Neural progenitor cell (in vitro differentiated cells): ENCODE results near the gene RAB3GAP2. TPM values are rescaled to one million over a fixed set of nuclear protein-coding genes. Genes with fewer than 3 reads are reported as not detected.
A peak's percentile ranks its signal among the peaks of the same experiment; 100 is the strongest.
"Not testable (repeated sequence)": the region's sequence is repeated elsewhere in the genome, so short reads cannot be mapped to it uniquely, and the experiment has no call there.

Experiments used
- DNase-seq: peaks from one replicate; pipeline ENCODE4 v3.0.0-alpha.2; 2016; ENCODE audit warnings: low spot score
- H2AFZ ChIP-seq: fragments of 200-600 bp; sonication (generic); replicated peaks from 2 replicates; pipeline ENCODE4 v1.6.1; 2016; ENCODE audit warnings: antibody characterized with exemption
- H3F3A ChIP-seq: fragments of 200-600 bp; sonication (generic); 2 replicates; pipeline ENCODE4 v1.6.1; 2016; ENCODE audit warnings: antibody characterized with exemption, low read depth
- H3K27ac ChIP-seq: fragments of 200-600 bp; sonication (generic); 2 replicates; pipeline ENCODE4 v1.5.1; 2016; ENCODE audit warnings: mild to moderate bottlenecking
- H3K27me3 ChIP-seq: fragments of 200-600 bp; sonication (generic); 2 replicates; pipeline ENCODE4 v1.6.1; 2016; ENCODE audit warnings: mild to moderate bottlenecking, moderate library complexity
- H3K36me3 ChIP-seq: fragments of 200-600 bp; sonication (generic); 2 replicates; pipeline ENCODE4 v1.5.1; 2016
- H3K4me1 ChIP-seq: fragments of 200-600 bp; sonication (generic); 2 replicates; pipeline ENCODE4 v1.6.1; 2016; ENCODE audit warnings: mixed run types
- H3K4me2 ChIP-seq: fragments of 200-600 bp; sonication (generic); 2 replicates; pipeline ENCODE4 v1.6.1; 2016
- H3K4me3 ChIP-seq: fragments of 200-600 bp; sonication (generic); 2 replicates; pipeline ENCODE4 v1.5.1; 2016
- H3K79me2 ChIP-seq: fragments of 200-600 bp; sonication (generic); 2 replicates; pipeline ENCODE4 v1.6.1; 2016; ENCODE audit warnings: low read depth
- H3K9ac ChIP-seq: fragments of 200-600 bp; sonication (generic); 2 replicates; pipeline ENCODE4 v1.6.1; 2016
- H3K9me3 ChIP-seq: fragments of 200-600 bp; sonication (generic); 2 replicates; pipeline ENCODE4 v1.5.1; 2016; ENCODE audit warnings: low read depth
- H4K20me1 ChIP-seq: fragments of 200-600 bp; sonication (generic); 2 replicates; pipeline ENCODE4 v1.6.1; 2016; ENCODE audit warnings: low read depth
- H3K27ac Mint-ChIP-seq: 3 replicates; pipeline ENCODE4 v1.8.0; 2021; ENCODE audit warnings: mixed read lengths
- H3K27me3 Mint-ChIP-seq: 2 replicates; pipeline ENCODE4 v1.8.0; 2022; ENCODE audit warnings: low read depth, mild to moderate bottlenecking, inconsistent platforms, moderate library complexity, mixed read lengths; ENCODE audit not compliant: insufficient read depth
- H3K36me3 Mint-ChIP-seq: 3 replicates; pipeline ENCODE4 v1.8.0; 2021; ENCODE audit warnings: mixed read lengths
- H3K4me1 Mint-ChIP-seq: 3 replicates; pipeline ENCODE4 v1.8.0; 2021; ENCODE audit warnings: mixed read lengths
- H3K4me3 Mint-ChIP-seq: 3 replicates; pipeline ENCODE4 v1.8.0; 2021; ENCODE audit warnings: mild to moderate bottlenecking, moderate library complexity, mixed read lengths
- H3K9me3 Mint-ChIP-seq: 3 replicates; pipeline ENCODE4 v1.8.0; 2020; ENCODE audit warnings: mixed read lengths
- EZH2 ChIP-seq: fragments of 200-600 bp; sonication (generic); IDR thresholded peaks from 2 replicates; pipeline ENCODE4 v1.6.1; 2017; ENCODE audit warnings: antibody characterized with exemption, mild to moderate bottlenecking, moderate library complexity
- EZH2phosphoT487 ChIP-seq: fragments of 200-600 bp; sonication (generic); IDR thresholded peaks from 2 replicates; pipeline ENCODE4 v1.6.1; 2017; ENCODE audit warnings: antibody characterized with exemption
- total RNA-seq: library from RNA; depleted of rRNA; stranded (reverse); fragments of >200 nt; gene quantifications from 2 replicates; pipeline ENCODE4 v1.2.3, GENCODE V29; 2015; ENCODE audit warnings: low replicate concordance
- TF ChIP-seq, protein P1 (sequence below): fragments of 200-600 bp; sonication (generic); IDR thresholded peaks from 2 replicates; pipeline ENCODE4 v1.5.1; 2017; ENCODE audit warnings: antibody characterized with exemption, mild to moderate bottlenecking

RAB3GAP2 gene
- total RNA-seq, 1 donor from 2014 or later: 36.4 TPM

DNA sequence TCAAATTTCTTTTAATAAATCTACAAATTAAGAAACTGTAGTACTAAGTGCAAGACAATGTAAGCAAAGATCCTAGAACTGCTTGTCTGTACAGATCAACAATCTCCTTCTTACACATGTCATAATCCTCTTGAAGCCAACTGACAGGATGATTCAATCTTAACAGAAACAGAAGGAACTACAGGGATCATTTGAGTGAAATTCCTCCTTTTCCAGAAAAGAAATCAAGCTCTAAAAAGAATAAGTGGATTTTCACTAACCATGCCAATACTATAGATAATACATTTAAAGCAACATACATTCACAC lies 53.2 kb downstream of the RAB3GAP2 start:
- Mint-ChIP-seq H3K36me3 (peaks cover 3% of the 10 kb centered on the region), H3K27me3 (no peaks in the 10 kb centered on the region), H3K4me1 (peaks cover 9% of the 10 kb centered on the region), H3K9me3 (no peaks in the 10 kb centered on the region), H3K27ac (peak overlapping the region; percentile 50), H3K4me3 (no peak overlapping the region)
- Histone ChIP-seq H3F3A (no peaks in the 10 kb centered on the region), H3K9me3 (no peaks in the 10 kb centered on the region), H3K36me3 (no peaks in the 10 kb centered on the region), H3K27me3 (no peaks in the 10 kb centered on the region), H3K4me1 (peaks cover 7% of the 10 kb centered on the region), H3K4me2 (no peak overlapping the region), H2AFZ (no peak overlapping the region), H4K20me1 (no peaks in the 10 kb centered on the region), H3K4me3 (no peak overlapping the region), H3K27ac (peak overlapping the region; percentile 39), H3K79me2 (peaks cover 74% of the 10 kb centered on the region), H3K9ac (no peak overlapping the region)
- DNase-seq: no peak
- no peak for TF ChIP-seq EZH2phosphoT487

DNA sequence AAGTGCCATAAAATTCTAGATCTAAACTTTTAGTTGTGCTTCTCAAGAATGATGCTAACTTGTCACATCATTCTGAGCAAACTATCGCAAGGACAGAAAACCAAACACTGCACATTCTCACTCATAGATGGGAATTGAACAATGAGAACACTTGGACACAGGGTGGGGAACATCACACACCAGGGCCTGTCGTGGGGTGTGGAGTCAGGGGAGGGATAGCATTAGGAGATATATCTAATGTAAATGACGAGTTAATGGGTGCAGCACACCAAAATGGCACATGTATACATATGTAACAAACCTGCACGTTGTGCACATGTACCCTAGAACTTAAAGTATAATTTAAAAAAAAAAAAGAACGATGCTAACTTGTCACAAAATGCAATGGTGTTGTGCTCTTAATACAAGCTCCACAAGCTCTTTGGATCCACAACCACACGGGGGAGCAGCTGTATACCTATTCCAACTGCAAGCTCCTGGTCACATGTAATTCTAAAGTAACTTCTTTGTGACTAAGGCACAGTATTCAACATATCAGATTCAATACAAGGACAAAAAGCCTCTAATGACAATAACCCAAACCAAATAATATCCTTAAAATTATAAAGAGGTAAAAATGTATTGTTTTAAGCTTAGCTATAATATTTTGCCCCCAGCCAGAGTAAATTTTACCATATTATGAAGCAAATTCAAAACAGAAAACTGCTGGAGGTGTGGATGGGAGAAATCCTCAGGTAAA lies 53.7 kb downstream of the RAB3GAP2 start:
- H3K9me3 Mint-ChIP-seq, H3K9ac ChIP-seq, H2AFZ ChIP-seq, H3K27ac Mint-ChIP-seq, H3K4me1 Mint-ChIP-seq, H3K9me3 ChIP-seq, H3K27ac ChIP-seq, H4K20me1 ChIP-seq, H3K27me3 Mint-ChIP-seq, H3K36me3 ChIP-seq, H3K4me3 Mint-ChIP-seq, H3K4me3 ChIP-seq, H3K4me2 ChIP-seq, H3K27me3 ChIP-seq, H3F3A ChIP-seq, H3K36me3 Mint-ChIP-seq, H3K4me1 ChIP-seq: not testable (repeated sequence)
- peaks cover 69% of the 10 kb centered on the region for H3K79me2 ChIP-seq
- DNase-seq: peak; percentile 71
- TF ChIP-seq, protein P1, sequence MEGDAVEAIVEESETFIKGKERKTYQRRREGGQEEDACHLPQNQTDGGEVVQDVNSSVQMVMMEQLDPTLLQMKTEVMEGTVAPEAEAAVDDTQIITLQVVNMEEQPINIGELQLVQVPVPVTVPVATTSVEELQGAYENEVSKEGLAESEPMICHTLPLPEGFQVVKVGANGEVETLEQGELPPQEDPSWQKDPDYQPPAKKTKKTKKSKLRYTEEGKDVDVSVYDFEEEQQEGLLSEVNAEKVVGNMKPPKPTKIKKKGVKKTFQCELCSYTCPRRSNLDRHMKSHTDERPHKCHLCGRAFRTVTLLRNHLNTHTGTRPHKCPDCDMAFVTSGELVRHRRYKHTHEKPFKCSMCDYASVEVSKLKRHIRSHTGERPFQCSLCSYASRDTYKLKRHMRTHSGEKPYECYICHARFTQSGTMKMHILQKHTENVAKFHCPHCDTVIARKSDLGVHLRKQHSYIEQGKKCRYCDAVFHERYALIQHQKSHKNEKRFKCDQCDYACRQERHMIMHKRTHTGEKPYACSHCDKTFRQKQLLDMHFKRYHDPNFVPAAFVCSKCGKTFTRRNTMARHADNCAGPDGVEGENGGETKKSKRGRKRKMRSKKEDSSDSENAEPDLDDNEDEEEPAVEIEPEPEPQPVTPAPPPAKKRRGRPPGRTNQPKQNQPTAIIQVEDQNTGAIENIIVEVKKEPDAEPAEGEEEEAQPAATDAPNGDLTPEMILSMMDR: peak; percentile 73

DNA sequence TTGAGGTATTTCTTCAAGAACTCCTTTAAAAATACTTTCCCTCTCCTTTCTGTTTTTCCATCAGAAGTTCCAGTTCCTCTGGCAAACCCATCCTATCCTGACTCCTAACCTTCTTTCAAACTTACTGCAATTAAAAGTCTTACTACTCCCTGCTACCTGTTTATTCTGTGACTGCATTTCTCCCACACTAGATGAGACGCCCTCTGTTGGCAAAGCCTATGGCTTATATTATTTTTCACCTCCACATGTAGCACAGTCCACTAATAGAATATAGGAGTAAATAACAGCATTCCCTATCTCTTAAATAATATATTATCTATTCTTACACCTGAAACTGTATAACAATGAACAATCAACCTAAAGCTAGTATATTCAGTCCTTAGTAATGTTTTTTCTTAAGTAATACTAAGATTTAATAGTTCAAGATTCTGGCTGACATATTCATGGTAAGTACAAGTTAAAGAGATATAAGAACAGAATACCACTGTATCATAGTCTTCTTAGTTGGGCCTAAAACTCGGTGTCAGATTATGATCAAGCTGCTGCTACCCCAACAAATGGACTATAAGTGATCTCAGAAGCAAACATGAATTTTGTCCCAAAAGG lies 54.8 kb downstream of the RAB3GAP2 start:
- no peaks in the 10 kb centered on the region for H3K27me3 Mint-ChIP-seq
- no peak overlapping the region for H3K4me3 Mint-ChIP-seq
- no peaks in the 10 kb centered on the region for H3K9me3 ChIP-seq
- no peaks in the 10 kb centered on the region for H4K20me1 ChIP-seq
- no peaks in the 10 kb centered on the region for H3K27me3 ChIP-seq
- H3K27ac ChIP-seq: no peak overlapping the region
- no peak overlapping the region for H3K9ac ChIP-seq
- H3K9me3 Mint-ChIP-seq: no peaks in the 10 kb centered on the region
- peaks cover 62% of the 10 kb centered on the region for H3K79me2 ChIP-seq
- H3K4me2 ChIP-seq: no peak overlapping the region
- H3K4me1 ChIP-seq: peaks cover 7% of the 10 kb centered on the region
- no peaks in the 10 kb centered on the region for H3F3A ChIP-seq
- no peak overlapping the region for H3K4me3 ChIP-seq
- H3K36me3 Mint-ChIP-seq: peaks cover 3% of the 10 kb centered on the region
- no peaks in the 10 kb centered on the region for H3K36me3 ChIP-seq
- TF ChIP-seq EZH2 (no peak), EZH2phosphoT487 (no peak)
- TF ChIP-seq, protein P1: peak; percentile 57
- DNase-seq: peak; percentile 16
- H3K27ac Mint-ChIP-seq: no peak overlapping the region
- no peak overlapping the region for H2AFZ ChIP-seq
- H3K4me1 Mint-ChIP-seq: peaks cover 9% of the 10 kb centered on the region

DNA sequence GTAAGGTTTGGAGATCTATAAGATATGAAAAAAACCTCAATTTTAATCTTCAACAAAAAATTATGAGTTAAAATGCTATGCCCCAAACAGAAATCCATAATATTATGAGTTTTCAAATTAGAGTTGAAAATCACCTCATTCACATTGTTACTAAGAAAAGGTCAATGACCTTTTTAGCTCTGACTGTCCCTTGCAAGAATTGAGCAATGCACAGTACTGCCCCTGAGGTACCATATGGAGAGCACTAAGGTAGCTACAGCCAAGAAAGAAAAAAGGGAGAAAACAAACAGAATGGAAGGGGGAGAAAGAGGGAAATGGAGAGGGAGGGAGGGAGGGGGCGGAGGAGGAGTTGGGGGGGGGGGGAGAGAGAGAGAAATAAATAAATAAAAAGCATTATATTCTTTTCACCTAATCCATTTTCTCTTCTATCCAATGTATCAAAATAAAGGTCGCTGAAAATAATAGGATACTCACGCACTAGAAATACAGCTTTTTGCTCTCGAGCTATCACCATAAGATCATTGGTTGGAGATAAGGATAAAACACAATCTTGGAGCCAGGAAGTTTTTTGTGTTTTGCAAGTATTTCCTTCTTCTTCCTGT lies 58.8 kb downstream of the RAB3GAP2 start:
- H3K36me3 Mint-ChIP-seq: peaks cover 10% of the 10 kb centered on the region
- Histone ChIP-seq H3K4me2 (no peak overlapping the region), H3K9me3 (no peaks in the 10 kb centered on the region), H3K4me1 (no peaks in the 10 kb centered on the region), H4K20me1 (no peaks in the 10 kb centered on the region), H3F3A (no peaks in the 10 kb centered on the region), H3K4me3 (no peak overlapping the region), H3K79me2 (peaks cover 45% of the 10 kb centered on the region), H2AFZ (no peak overlapping the region), H3K27ac (no peak overlapping the region), H3K36me3 (peaks cover 3% of the 10 kb centered on the region), H3K27me3 (no peaks in the 10 kb centered on the region), H3K9ac (no peak overlapping the region)
- H3K4me1 Mint-ChIP-seq: peaks cover under 1% of the 10 kb centered on the region
- no peak overlapping the region for H3K4me3 Mint-ChIP-seq
- TF ChIP-seq EZH2 (no peak), EZH2phosphoT487 (no peak)
- TF ChIP-seq, protein P1: no peak
- no peaks in the 10 kb centered on the region for H3K9me3 Mint-ChIP-seq
- H3K27ac Mint-ChIP-seq: no peak overlapping the region
- no peak for DNase-seq
- H3K27me3 Mint-ChIP-seq: no peaks in the 10 kb centered on the region
